Measurements from ENCODE around the gene STK24.
"Not testable (repeated sequence)": the region's sequence is repeated elsewhere in the genome, so short reads cannot be mapped to it uniquely, and the experiment has no call there.

STK24 gene

DNA sequence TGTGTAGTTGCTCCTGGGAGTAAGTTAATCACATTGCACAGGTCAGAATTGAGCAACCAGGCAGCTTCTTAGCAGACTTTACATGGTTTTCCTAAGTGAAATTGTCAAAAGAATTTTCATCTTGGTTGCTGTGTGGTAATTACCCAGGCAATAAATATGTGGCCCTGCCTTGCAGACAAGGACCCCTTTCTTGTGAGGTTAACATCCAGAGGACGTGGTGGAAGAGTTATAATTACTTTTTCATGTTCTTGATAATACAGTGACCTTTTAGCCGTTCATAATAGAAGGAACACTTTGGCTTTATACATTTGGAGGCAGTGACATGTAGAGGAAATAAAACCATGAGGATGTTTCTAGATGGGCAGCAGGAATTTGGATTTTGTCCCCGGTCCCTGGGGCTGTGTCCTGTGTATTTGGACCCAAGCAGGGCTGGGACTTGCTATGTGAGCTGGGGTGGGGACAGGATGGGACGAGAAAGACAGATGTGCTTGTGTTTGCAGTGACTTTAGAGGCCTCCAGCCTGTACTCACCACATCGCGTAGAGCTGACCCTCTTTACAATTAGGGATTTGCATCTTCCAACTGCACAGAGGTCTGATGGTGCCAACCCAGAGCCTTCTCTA lies 156.2 kb downstream of the STK24 start:
- ChIA-PET POLR2A (no interaction called here), CTCF (interaction anchor here (1.0 kb wide), 1 partner anchor 30 kb away, joined by 3 read pairs; no protein-coding TSS in a partner anchor)
- no peak for DNase-seq (ENCODE audit: low read depth, low spot score)
- no peak overlapping the region for H3K4me3 ChIP-seq (ENCODE audit: low read depth, low read length)
- TF ChIP-seq, protein P1, sequence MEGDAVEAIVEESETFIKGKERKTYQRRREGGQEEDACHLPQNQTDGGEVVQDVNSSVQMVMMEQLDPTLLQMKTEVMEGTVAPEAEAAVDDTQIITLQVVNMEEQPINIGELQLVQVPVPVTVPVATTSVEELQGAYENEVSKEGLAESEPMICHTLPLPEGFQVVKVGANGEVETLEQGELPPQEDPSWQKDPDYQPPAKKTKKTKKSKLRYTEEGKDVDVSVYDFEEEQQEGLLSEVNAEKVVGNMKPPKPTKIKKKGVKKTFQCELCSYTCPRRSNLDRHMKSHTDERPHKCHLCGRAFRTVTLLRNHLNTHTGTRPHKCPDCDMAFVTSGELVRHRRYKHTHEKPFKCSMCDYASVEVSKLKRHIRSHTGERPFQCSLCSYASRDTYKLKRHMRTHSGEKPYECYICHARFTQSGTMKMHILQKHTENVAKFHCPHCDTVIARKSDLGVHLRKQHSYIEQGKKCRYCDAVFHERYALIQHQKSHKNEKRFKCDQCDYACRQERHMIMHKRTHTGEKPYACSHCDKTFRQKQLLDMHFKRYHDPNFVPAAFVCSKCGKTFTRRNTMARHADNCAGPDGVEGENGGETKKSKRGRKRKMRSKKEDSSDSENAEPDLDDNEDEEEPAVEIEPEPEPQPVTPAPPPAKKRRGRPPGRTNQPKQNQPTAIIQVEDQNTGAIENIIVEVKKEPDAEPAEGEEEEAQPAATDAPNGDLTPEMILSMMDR (IDR thresholded peaks at IDR 0.05; ENCODE audit: insufficient read depth, low read length, missing control alignments), result no peak

DNA sequence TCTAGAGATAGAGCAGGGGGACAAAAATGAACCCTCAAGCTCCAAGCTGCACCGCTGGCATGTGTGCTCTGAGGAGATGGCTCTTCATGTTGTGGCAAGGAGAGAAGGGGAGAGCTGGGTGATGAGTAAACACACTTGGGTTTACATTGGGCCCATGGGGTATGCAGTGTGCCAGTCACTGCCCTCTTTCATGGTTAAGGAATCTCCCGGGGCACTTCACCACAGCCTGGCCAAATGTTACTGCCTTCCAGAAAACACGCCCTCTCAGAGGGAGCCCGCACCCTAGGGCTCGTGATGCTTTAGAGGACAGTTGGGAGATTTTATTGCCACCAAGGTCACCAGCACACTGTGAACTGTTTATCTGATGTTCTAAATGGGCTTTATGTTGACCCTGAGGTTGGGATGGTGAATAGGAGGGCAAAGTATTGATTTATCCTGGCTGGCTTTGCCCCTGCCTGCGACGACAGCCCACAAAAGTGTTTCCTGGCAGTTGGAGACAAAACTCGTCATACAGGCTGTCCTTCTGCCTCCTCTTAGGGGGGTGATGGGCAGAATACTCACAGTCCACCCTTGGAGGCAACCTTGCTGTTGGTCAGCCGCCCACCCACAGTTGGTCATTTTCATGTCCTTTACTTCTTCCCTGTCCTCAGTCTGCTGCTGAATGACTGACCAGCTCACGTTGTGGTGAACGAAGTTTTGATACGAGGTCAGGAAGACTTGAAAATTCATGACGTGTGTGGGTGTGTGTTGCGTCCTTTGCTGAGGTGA lies 156.9 kb downstream of the STK24 start:
- POLR2A ChIA-PET, result no interaction called here

DNA sequence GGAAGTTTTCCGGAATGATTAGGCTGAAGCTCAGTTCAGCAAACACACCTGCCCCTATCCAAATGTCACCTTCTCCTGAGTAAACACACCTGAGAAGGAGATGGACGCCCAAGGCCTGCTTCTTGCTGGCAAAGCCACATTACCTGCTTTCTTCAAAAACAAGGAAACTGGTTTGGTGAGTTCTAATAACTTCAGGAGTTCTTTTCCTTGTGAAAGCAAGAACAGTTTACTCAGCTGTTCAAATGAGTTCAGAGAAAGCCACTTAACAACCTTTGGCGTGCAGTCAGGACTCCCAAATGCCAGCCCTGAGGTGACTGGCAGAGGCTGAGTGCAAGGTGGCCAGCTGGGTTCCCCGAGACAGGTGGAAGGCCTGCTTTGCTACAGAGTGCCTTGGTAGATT lies 160.5 kb downstream of the STK24 start:
- TF ChIP-seq, protein P1 (IDR thresholded peaks at IDR 0.05; ENCODE audit: insufficient read depth, low read length, missing control alignments), result no peak
- DNase-seq (ENCODE audit: low read depth, low spot score), result no peak
- CTCF ChIA-PET, result interaction anchor here (1.2 to 2.8 kb wide), 2 partner anchors 25 to 29 kb away, joined by 3 to 9 read pairs; no protein-coding TSS in a partner anchor
- no peak overlapping the region for H3K4me3 ChIP-seq (ENCODE audit: low read depth, low read length)
- POLR2A ChIA-PET, result no interaction called here

More for the DNA sequence above, 156.9 kb downstream of the STK24 start:
- CTCF ChIA-PET, result no interaction called here
- no peak for DNase-seq (ENCODE audit: low read depth, low spot score)
- TF ChIP-seq, protein P1 (IDR thresholded peaks at IDR 0.05; ENCODE audit: insufficient read depth, low read length, missing control alignments), result no peak
- H3K4me3 ChIP-seq (ENCODE audit: low read depth, low read length), result no peak overlapping the region

DNA sequence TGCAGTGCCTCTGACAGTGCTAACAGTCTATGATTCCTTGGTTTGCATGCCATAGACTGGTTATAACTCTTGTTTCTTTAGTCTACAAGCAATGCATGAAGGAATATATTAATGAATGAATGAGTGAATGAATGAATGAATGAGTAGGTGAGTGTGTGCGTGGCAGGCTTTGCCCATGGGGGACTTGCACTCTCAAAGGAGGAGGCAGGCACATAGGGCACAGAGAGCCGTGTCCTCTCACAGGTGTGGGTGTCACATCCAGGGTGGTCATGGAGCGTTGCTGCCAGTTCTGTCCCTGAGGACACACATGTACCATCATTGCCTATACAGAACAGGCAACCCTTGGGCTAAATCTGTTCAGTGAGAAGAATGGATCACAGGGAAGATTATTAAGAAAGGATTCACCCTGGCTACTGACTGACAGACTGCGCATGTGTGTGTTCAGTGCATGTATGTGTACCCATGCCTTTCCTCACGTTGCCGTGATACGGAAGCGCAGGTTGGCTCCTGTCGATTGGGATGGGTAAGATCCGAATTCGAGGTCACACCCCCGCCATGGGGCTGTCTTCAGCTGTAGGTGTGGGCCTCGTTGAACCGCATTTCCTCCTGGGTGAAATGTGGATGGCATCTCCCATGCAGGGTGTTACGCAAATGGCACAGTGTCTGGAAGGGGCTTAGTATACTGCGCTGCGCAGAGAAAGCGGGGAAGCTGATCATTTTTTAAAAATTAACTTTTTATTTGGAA lies 161.4 kb downstream of the STK24 start:
- TF ChIP-seq, protein P1 (IDR thresholded peaks at IDR 0.05; ENCODE audit: insufficient read depth, low read length, missing control alignments), result no peak
- POLR2A ChIA-PET, result no interaction called here
- DNase-seq (ENCODE audit: low read depth, low spot score), result no peak
- CTCF ChIA-PET, result interaction anchor here (1.0 to 1.5 kb wide), 2 partner anchors 32 to 382 kb away, joined by 3 to 6 read pairs; no protein-coding TSS in a partner anchor
- no peak overlapping the region for H3K4me3 ChIP-seq (ENCODE audit: low read depth, low read length)

DNA sequence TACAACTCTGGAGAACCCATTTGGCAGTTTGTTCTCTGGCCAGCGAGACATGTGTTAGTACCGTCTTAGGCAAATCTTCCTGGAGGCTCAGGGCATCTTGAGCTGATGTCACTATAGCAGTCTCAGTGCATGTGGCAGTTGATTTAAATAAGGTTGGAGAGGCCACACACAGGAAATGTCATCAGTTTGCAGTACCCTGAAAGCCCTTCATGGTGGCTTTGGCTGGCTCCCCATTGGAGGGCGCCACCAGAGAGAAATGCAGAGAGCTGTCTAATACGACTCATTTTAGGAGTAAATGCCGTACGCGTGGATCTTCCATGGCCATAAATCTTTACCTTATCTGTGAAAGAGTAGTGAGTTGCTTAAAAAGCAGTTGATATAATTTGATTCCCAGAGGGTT lies 163.1 kb downstream of the STK24 start:
- DNase-seq (ENCODE audit: low read depth, low spot score), result no peak
- TF ChIP-seq, protein P1 (IDR thresholded peaks at IDR 0.05; ENCODE audit: insufficient read depth, low read length, missing control alignments), result no peak
- H3K4me3 ChIP-seq (ENCODE audit: low read depth, low read length), result no peak overlapping the region
- ChIA-PET POLR2A (no interaction called here), CTCF (interaction anchor here (0.7 to 1.5 kb wide), 2 partner anchors 34 to 331 kb away, joined by 3 to 6 read pairs; no protein-coding TSS in a partner anchor)

DNA sequence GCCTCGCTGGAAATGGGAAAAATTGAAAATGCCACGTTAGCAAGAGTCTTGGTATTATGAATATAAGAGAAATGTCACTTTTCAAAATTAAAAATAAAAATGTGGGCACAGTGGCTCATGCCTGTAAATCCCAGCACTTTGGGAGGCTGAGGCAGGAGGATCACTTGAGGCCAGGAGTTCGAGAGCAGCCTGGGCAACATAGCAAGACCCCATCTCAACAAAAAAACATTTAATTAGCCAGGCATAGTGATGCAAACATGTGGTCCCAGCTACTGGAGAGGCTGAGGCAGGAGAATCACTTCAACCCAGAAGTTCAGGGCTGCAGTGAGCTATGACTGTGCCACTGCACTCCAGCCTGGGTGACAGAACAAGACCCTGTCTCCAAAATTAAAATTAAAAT lies 163.6 kb downstream of the STK24 start:
- DNase-seq (ENCODE audit: low read depth, low spot score); POLR2A ChIA-PET; CTCF ChIA-PET: not testable (repeated sequence)

More for the DNA sequence above, 163.6 kb downstream of the STK24 start:
- not testable (repeated sequence) for H3K4me3 ChIP-seq (ENCODE audit: low read depth, low read length)
